HG02759 (cell line): ENCODE measurements around the gene GPR15.

Experiments used
- ATAC-seq: cut with Tn5 transposase; IDR thresholded peaks from one replicate; pipeline ENCODE4 v1.9.1; 2021; ENCODE audit warnings: mild to moderate bottlenecking, moderate library complexity; ENCODE audit not compliant: unreplicated experiment

Gene GPR15

DNA sequence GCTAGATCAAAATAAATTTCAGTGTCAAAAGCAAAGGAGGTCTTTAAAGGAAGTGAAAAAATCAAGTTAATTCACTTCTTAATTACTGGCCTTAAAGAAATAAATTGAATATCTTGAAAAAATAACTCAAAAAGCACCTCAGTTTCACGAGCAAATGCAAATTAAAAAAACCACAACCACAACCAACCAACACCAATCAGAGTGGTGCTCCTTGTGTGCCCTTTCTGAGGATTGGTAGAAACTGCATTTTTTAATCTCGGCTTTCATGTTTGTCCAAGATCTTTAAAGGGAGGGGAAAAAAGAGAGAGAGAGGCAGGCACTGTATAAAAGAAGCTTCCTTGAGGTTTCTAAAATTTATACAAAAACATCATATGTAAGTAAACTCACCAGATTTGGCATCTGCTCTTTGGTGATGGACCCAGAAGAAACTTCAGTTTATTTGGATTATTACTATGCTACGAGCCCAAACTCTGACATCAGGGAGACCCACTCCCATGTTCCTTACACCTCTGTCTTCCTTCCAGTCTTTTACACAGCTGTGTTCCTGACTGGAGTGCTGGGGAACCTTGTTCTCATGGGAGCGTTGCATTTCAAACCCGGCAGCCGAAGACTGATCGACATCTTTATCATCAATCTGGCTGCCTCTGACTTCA is at the start of gene GPR15:
Gene GPR15, plus strand, starts transcription at position 357 of the 653 bp plus-strand sequence. Its CDS starts 56 bp downstream, at position 413.
- ATAC-seq: peak; percentile 25

DNA sequence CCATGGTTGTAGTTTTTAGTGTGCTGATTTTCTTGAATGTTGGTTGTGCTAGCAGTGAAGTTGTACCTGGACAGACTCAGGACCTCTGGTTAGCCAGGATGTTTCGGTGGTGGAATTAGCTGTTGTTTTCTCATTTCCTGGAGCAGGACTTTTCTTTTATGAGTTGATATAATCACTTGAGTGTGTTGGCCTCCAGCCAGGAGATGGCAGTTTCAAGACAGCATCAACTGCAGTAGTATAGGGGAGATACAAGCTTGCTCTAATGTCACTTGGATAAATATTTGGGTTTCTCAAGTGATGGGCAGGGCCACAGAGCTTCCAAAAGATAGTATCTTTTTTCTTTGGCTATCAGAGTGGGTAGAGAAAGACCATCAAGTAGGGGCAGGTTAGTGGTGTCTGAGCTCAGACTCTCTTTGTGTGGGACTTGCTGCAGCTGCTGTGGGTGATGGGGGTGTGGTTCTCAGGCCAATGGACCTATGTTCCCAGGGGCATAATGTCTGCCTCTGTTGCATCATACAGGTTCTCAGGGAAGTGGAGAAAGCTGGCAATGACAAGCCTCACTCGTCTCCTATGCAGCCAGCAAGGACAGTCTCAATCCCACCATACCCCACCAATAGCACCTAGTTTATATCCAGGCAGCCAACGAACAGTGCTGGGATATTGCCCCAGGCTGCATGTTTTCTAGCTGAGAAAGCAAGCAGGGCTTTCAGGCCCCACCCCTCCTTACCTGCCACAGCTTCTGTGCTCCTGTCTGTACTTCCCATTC is 48.9 kb upstream of the GPR15 start:
- ATAC-seq: no peak

DNA sequence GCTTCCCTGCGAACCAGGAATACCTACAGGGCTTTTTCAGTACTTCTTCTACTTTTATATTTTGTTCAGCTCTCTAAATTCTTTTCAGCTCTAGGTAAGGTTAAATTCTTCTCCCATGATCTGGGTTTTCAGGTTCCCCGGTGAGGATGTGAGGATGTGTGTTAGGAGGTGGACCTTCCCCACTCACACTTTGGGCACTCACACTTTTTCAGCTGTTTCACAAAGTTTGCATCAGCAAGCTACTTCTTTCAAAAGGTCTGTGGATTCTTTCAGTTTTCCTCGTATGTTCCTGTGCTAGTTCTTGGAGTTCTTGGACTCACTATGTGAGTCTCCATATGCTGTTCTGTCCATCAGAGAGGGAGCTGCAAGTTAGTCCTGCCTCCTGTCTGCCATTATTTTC is 48.2 kb upstream of the GPR15 start:
- no peak for ATAC-seq

DNA sequence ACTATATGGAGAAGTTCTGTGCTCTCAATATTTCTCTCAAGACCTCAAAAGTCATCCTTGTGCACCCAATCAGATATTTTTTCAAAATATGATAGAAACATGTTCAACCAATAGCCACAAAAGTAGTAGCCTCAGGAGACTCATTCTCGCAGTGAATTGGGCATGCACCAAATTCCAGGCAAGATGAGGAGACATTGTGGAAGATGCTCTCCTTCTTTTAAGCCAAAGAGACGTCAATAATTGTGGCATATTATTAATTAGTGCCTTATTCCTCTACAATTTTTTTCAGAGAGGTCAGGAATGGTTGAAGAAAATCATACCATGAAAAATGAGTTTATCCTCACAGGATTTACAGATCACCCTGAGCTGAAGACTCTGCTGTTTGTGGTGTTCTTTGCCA is 34.4 kb upstream of the GPR15 start, which contains the start of gene OR5K2:
Gene OR5K2, plus strand, starts transcription at position 301 of the 400 bp plus-strand sequence. Its CDS starts 0 bp downstream, at position 301.
- ATAC-seq: no peak

DNA sequence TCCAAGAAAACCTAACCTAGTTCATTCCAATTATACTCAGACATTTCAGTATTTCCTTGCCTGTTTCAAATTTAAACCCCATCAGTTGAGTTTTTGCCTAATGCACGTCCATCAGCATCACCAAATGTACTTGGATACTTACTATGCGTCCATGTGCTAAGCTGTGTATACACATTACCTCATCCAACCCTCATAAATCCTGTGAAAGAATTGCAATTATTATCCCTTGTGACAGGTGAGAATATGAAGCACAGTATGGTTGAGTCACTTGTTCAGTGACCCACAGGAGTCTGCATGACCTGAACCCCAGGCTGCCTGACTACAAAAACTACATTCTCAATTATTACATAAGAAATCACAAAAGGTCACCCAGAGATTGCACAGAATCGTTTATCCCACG is 31.8 kb upstream of the GPR15 start:
- no peak for ATAC-seq

DNA sequence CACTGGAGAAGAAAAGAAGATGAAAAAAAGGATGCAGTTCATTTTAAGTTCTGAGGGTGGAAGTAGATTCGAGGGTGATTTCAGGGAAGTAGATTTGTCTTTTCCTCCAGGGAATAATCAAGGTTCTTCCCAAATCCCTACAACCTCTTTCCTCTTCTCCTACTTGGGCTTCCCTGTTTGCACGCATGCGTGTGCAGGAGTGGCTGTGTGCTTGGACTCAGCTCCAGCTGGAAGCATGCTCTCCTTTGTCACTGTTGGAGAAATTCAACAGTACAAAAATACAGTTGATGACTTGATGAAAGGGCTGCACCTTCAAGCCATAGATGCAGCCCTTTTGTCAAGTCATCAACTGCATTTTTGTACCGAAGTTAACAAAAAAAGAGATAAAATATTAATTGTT is 30.5 kb upstream of the GPR15 start:
- ATAC-seq: no peak

DNA sequence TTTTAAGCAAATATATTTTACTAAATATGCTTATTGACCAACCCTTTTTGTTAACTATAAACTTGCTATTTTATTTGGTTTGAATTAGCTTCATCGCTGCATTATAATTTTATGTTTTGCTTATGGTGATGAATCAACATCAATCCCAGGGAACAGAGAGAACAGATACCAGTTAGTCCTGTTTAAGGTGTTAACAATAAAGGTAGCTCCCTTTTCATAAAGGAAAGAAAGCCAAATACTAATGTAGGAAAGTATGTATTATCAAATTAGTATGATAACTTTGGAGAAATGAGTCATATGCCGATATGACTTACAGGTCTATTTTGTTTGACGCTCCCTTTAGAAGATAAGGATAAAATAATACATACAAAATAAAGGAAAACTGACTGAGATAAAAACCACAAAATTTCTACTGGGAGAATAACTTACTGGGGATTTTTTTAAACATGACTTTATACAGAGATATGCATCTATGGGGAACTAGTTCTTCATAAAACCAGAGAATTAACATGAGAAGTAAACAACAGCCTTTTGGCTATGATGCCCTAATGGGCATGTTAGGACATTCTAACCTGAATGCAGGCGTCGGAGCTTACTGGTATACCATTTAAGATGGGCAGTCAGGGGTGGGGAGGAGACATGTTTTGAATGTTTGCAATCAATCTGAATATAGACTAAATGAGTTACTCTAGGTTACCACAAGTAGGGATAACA is 29.8 kb upstream of the GPR15 start:
- no peak for ATAC-seq

DNA sequence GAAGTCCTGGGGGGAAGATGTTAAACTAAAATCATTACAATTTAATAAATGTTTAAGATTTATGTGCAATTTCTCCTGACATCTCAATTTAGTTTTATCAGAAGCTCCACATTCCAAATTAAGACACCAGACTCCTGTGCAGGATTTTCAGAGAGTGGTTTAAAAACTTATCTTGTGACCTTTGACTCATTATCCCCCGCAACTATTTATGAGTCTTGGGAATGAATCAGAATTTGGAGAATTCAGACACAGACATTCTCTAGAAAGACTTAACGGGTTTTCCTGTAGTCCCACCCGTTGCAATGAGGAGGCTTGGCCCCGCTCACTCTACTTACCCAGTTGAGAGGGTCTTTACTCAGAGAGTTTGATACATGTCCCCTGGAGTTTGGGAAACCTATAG is 27.2 kb upstream of the GPR15 start:
- ATAC-seq: no peak

DNA sequence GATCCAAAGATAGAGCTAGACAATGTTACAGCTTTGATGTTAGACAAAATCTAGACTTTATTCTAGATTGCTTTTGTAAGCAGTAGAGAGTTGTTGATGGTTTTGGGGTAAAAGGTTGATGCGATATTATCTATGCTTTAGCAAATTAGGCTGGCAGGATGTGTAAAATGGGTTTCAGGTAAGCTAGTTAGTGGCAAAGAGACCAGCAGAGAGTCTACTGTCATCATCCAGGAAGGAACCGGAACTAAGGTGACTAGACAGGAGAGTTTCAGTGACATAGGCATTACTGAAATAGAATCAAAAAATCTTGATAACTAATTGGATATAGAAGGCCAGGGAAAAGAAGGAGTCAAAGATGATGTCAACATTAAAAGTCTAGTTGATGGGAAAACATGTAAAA is 23.2 kb upstream of the GPR15 start:
- no peak for ATAC-seq

DNA sequence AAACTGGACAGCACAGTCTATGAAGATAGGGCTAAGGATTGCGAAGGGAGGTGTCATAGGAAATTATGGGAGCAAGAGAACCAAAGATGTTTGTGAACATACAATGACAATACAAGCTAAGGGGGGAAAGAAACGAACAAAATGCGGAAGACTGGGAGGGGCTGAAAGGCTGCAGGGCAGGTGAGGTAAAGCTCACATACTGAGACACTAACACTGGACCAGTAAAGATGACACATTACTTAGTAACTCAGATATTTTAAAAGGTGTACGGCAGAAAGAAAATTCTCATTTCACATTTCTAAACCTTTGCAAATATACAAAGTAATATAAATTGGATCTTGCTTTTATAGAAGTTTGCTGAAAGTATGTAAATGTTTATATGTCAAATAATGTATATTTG is 19.2 kb upstream of the GPR15 start:
- ATAC-seq: no peak

DNA sequence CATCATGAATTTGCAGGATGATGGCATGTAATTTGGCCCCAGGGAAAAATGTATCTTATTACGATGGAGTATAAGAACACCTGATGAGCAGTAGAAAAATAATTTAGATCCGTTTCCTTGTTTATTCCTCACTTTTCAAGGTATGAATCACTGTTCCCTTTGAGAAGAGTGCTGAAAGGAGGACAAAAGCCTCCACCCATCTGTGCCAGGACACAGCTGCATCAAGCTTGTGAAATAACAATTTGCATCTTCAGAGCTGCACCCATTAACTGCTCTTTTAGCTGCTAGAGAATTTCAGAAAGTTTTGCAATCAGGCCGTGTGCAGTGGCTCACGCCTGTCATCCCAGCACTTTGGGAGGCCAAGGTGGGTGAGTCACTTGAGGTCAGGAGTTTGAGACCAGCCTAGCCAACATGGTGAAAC is 18.7 kb upstream of the GPR15 start:
- no peak for ATAC-seq

DNA sequence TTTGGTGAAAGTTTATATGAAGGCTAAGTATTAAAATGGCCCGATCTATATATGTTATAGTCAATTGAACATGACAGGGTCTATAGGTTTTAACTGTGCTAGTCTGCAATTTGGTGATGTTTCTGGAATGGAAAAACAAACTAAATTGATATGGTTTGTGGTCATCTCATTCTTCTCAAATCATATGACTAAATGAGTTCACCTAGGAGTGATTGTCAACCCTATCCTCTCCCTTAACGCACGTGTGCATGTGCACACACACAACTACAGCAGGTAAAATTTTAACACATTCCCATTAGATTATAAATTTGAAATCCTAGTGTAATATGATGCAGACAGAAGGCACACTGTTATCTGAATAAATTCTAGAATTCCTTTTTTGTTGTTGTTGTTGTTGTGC is 18.0 kb upstream of the GPR15 start:
- ATAC-seq: no peak

DNA sequence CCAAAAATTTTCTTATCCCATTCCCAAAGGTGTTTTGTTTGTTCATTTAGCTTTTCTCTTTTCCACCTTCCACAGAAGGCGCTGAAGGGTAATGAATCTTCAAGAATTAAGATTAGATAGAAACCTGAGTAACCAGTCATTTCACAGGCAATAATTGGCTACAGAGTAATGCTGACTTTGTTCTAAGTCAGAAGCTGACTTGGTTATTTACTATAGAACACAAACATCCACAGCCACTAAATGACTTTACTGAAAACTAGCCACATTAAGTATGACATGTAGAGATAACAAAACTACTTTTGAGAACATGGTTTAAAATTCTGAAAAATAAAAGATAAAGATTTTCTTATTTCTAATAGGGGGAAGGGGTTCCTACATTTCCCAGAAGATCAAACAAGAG is 16.8 kb upstream of the GPR15 start:
- ATAC-seq: no peak

DNA sequence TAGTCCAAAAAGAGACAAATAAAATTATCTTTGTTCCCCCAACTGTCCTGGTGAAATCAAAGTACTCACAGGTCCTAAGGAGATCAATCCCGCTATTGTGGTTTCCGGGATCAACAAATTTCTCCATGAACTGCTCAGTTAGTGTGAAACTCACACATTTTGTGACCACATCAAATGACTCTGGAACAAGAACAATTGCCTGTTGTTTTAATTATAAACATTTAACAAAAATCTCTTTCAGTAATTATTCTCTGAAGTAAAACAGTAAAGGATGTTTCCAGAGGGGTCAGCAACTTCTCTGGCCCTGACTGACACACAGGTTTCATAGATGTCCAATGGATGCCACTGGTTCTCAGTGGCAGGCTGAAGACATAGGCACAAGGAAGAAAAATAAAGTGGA is 13.0 kb upstream of the GPR15 start:
- ATAC-seq: no peak

DNA sequence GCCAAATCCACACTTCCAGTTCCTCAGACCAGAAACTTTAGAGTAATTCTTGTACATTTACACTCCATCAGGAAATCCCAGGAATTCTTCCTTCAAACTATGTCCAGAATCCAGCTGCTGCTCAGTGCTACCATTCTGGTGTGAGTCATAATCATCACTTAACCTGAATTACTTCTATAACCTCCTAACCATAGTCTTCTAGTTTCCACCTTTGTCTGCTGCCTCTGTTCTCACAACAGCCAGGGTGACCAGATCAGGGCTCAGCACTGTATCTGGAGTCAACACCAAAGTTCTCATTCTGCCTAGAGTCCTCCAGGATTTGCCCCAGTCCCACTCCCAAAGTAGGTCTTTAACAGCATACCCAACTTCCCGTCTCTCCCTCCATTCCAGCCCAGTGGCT is 12.4 kb upstream of the GPR15 start:
- no peak for ATAC-seq

DNA sequence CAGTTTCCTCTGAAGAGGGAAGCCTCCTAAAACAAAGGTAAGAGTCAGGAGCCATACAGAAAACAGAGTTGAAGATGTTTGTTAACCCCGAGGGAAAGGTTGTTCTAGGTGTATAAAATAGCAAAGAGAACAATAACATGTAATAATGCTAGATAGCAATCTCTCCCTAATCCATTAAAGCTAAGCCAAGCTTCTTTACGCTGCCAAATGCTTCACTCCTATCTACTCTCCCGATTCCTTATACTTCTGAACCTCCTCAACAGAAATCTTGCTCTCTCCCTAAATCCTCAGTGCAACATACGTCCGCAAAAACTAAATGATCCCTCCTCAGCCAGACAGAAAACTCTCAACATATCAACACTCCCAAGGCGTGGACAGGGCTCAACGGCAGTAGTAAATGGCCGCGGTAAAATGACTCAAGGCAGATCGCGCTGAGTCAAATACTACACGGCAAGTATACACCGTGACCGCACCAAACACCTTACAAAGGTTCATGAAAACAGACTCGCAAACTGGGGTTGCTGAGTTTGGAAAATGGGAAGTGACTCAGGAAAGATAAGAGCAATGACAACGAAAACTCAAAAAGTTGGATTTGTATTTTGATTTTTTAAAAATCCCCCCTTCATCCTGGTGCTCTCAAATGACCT is 9.8 kb upstream of the GPR15 start:
- ATAC-seq: peak; percentile 47

DNA sequence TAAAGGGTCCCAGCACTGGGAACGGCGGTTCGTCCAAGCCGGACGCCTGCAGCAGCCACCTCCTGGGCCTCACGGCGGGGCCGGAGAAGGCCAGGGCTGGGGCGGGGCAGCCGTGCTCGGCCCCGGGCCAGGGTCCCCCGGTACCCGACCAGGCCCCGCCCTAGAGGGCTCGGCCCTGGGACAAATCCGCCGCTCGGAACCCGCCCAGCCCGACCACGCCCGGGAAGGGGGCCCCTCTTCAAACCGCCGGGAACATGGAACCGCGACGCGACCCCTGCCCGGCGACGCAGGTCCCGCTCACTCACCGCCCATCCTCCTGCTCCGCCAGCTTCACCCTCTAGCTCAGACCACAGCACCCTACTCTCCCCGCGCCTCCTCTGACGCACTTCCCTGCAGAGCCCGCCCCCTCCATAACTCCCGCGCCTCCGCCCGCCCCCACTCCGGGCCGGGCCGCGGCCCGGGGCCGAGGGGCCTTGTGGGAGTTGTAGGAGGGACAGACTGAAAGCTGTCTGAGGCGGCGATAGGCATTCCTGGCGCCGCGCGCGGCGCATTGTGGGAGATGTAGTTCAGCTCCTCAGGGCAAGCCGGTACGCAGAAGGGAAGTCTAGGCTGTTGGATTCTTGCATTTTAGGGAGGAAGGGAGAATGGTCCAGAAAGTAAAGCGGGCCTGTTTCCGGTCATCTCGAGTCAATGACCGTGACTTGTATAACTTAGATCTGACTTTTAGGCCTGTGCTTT is 9.1 kb upstream of the GPR15 start, which contains the start of gene CLDND1:
Gene CLDND1, minus strand, starts transcription at position 359 of the 738 bp plus-strand sequence. CDS start 1,478 bp downstream, outside the sequence.
- ATAC-seq: peak; percentile 89

DNA sequence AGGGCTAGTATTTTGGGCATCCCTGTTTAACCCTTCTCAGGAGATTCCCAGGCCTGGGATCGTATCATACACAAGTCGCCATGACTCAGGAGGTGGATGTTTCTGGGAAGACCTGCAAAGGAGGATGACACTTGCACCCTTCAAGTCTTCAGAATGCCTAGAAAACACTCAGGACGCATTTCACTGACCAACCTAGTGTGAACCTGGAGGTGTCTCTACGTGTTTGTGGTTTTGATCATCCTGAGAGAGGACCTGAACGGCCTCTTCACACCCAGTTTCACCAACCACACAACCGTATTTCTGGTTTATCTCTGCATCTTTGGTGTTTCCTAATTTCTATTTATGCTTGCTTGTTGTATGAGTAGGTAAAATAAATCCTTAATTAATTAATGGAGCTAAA is 6.3 kb upstream of the GPR15 start:
- ATAC-seq: no peak

DNA sequence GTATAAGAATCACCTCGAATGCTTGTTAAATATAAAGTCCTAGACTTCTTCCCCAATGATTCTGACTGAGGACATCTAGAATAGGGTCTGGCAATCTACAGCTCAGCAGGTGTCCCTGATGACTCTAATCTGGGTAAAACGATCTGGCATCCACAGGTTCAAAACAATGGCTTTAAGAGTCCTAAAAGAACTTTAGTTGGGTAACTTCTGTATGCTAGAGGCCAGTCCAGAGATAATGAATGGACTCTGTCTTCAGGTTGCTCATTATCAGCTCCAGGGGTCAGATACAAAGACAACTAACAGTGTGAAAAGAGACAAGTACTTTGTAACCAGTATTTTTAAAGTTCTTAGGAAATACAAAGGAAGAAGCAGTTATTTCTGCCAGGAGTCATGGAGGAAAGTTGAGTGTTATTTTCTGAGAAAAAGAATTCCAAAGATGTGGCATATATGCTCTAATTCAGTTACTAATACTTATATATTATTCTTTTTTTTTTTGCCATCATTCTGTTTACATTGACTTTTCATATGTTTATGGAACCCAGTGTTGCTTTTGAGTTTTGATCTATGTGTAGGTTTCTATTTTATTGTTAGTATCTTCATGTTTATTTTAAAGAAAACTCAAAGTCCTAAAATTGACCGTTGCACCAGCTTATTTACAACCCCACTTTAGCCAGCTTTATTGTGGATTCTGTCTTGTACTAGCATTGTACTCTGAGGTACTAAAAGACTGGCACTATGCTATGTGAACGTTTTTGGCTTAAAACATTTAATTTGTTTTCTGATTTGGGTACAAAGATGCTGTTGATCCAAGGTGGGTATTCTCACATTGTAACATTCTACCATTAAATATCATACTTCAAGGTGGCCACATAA is 3.1 kb upstream of the GPR15 start:
- ATAC-seq: no peak
